GM19372 (cell line): Measurements from ENCODE around the gene FKBP6.
"Not testable (repeated sequence)": the region's sequence is repeated elsewhere in the genome, so short reads cannot be mapped to it uniquely, and the experiment has no call there.

Experiments
- ATAC-seq: cut with Tn5 transposase; IDR thresholded peaks from one replicate; pipeline ENCODE4 v1.9.1; 2021; ENCODE audit warnings: mild to moderate bottlenecking, low read depth, moderate library complexity; ENCODE audit not compliant: unreplicated experiment

FKBP6 gene

GRCh38 chr7:73387908-73388414 lies 60.0 kb downstream of the FKBP6 start:
- ATAC-seq = no peak

GRCh38 chr7:73391396-73391795 lies 63.4 kb downstream of the FKBP6 start:
- no peak for ATAC-seq

GRCh38 chr7:73394422-73394821 lies 66.5 kb downstream of the FKBP6 start:
- no peak for ATAC-seq

DNA sequence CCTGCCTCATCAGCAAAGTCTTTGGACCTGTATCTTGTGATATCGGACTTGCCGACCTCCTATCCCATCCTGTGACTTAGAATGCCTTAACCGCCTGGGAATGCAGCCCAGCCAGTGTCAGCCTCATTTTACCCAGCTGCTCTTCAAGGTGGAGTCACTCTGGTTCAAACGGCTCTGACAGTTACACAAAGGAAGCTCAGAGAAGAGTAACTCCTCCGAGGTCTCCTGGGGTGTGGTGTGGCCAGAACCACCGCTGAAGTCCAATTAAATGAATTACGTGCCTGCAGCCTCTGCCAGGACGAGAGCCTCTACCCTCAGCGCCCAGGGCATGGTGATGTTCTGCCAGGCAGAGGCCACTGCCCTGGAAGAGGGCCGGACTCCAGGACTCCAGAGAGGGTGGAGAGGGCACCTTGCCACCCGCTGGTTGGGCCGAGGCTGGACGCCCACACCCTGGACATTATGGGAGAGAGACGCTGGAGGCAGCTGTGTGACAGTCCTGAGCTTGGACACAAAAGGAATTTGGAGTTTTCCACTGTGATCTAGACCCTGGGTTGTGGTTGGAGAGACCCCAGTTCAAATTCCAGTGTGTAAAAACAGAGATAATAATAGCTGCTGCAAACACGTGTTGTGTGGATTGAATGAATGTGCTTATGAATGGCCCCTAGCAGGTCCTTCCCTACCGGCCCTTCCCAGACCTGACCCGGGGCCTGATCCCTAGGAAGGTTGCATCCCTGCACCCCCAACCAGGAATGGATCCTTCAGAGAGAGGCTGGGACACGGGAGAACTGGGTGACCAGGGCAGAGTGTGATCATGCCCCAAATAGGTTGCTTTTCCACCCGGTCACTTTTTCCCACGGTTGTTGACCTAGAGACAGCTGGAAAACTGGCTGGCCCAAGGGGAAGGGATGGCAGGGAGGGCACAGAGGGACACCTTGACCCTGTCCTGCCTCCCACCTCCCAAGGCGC lies 67.9 kb downstream of the FKBP6 start:
- no peak for ATAC-seq

- no peak for ATAC-seq
Measured at GRCh38 chr7:73397521-73398281, 69.7 kb downstream of the FKBP6 start.

DNA sequence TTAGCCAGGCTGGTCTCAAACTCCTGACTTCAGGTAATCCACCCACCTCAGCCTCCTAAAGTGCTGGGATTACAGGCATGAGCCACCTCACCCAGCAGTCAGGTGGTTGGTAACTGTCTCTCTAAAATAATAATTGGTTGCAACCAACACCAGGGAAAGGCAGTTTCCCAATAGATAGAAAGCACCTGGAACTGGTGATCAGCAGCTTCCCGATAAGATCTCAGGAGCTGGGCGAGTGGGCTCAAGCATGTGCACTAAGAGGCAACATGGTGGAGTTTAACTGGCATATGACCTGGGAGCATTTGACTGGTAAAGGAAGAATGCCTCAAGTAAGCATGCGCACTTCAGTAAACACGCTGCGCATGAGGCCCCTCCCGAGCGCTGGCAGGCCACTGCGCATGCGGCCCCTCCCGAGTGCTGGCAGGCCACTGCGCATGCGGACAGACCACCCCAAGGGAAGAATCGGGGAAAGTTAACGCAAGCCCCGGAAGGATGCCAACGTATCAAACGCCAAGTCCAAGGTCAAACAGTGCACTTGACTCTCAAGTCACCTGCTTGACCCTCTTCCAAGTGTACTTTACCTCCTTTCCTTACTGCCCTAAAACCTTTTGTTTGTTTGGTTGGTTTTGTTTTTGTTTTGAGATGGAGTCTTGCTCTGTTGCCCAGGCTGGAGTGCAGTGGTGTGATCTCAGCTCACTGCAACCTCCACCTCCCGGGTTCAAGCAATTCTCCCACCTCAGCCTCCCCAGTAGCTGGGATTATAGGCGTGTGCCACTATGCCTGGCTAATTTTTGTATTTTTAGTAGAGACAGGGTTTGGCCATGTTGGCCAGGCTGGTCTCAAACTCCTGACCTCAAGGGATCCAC lies 71.5 kb downstream of the FKBP6 start:
- ATAC-seq = not testable (repeated sequence)

GRCh38 chr7:73404860-73405259 lies 76.9 kb downstream of the FKBP6 start:
- not testable (repeated sequence) for ATAC-seq
